Immature natural killer cell (primary cell): ENCODE measurements around the gene COPA. TPM values are rescaled to one million over a fixed set of nuclear protein-coding genes. Genes with fewer than 3 reads are reported as not detected.

Source experiments
- DNase-seq, 3 donors: peaks; one replicate each; pipeline ENCODE4 v3.0.0; 2022; ENCODE audit warnings: mixed read lengths in 1 of 3
- H3K27ac Mint-ChIP-seq, 6 donors: one replicate each; pipeline ENCODE4 v1.8.0; 2020; ENCODE audit warnings: mixed read lengths in 6 of 6, mild to moderate bottlenecking in 5 of 6, inconsistent platforms in 4 of 6, moderate library complexity in 3 of 6
- H3K27me3 Mint-ChIP-seq, 3 donors: one replicate each; pipeline ENCODE4 v1.8.0; 2020 to 2021; ENCODE audit warnings: low read depth in 3 of 3, mild to moderate bottlenecking in 3 of 3, mixed read lengths in 3 of 3, moderate library complexity in 3 of 3, inconsistent platforms in 1 of 3
- H3K36me3 Mint-ChIP-seq, 3 donors: one replicate each; pipeline ENCODE4 v1.8.0; 2020; ENCODE audit warnings: mixed read lengths in 3 of 3, inconsistent platforms in 2 of 3, mild to moderate bottlenecking in 2 of 3
- H3K4me1 Mint-ChIP-seq, 2 donors: one replicate each; pipeline ENCODE4 v1.8.0; 2020; ENCODE audit warnings: inconsistent platforms in 2 of 2, mild to moderate bottlenecking in 2 of 2, mixed read lengths in 2 of 2, moderate library complexity in 1 of 2
- H3K4me3 Mint-ChIP-seq, 5 donors: one replicate each; pipeline ENCODE4 v1.8.0; 2020; ENCODE audit warnings: mild to moderate bottlenecking in 5 of 5, mixed read lengths in 5 of 5, inconsistent platforms in 3 of 5, moderate library complexity in 3 of 5
- H3K9me3 Mint-ChIP-seq, 6 donors: one replicate each; pipeline ENCODE4 v1.8.0; 2020; ENCODE audit warnings: mild to moderate bottlenecking in 6 of 6, mixed read lengths in 6 of 6, inconsistent platforms in 4 of 6, moderate library complexity in 3 of 6
- polyA plus RNA-seq, 3 donors: library from polyadenylated mRNA; unstranded; fragments of 300-500 nt; fragmentation: Illumina TruSeq; gene quantifications; one replicate each; pipeline ENCODE4 v1.2.3, GENCODE V29; 2021

Gene COPA
- polyA plus RNA-seq, 3 donors from 2014 or later = 114 to 175 (median 143) TPM

GRCh38 chr1:160330119-160330518, 12.9 kb downstream of the COPA start:
- Mint-ChIP-seq H3K27ac (peak overlapping the region in 3 of 6 donors; percentile 9 to 37 (median 20)), H3K4me3 (no peak overlapping the region), H3K36me3 (peaks cover 21 to 61% (median 27%) of the 10 kb centered on the region in 3 donors), H3K27me3 (peaks cover 0 to 2% (median 0%) of the 10 kb centered on the region in 3 donors), H3K9me3 (no peaks in the 10 kb centered on the region), H3K4me1 (peaks cover 0 to 2% of the 10 kb centered on the region in 2 donors)
- DNase-seq = no peak

GRCh38 chr1:160328184-160328583, 14.9 kb downstream of the COPA start:
- Mint-ChIP-seq H3K4me1 (peaks cover 0 to 2% of the 10 kb centered on the region in 2 donors), H3K27ac (no peak overlapping the region), H3K9me3 (no peaks in the 10 kb centered on the region), H3K27me3 (peaks cover 0 to 2% (median 0%) of the 10 kb centered on the region in 3 donors), H3K4me3 (no peak overlapping the region), H3K36me3 (peaks cover 19 to 57% (median 35%) of the 10 kb centered on the region in 3 donors)
- no peak for DNase-seq

DNA sequence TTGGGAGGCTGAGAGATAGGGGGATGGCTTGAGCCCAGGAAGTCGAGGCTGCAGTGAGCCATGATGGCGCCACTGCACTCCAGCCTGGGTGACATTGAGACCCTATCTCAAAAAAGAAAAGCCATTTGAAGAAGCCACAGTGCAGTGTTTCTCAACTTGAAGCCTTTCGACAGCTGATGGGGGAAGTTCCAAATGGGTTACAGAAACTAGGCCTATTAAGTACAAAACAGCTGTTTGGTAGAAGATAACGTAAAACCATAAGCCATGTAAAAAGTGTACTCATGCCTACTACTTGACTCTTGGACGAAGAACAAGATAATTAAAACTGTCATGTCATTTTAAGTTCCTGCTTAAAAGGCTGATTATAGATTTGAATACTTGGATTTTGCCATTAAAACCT, 16.6 kb downstream of the COPA start:
- peaks cover 0 to 2% (median 0%) of the 10 kb centered on the region in 3 donors for H3K27me3 Mint-ChIP-seq
- no peaks in the 10 kb centered on the region for H3K9me3 Mint-ChIP-seq
- peaks cover 3 to 8% of the 10 kb centered on the region in 2 donors for H3K4me1 Mint-ChIP-seq
- no peak overlapping the region for H3K27ac Mint-ChIP-seq
- DNase-seq = no peak
- H3K36me3 Mint-ChIP-seq = peaks cover 13 to 56% (median 47%) of the 10 kb centered on the region in 3 donors
- no peak overlapping the region for H3K4me3 Mint-ChIP-seq

DNA sequence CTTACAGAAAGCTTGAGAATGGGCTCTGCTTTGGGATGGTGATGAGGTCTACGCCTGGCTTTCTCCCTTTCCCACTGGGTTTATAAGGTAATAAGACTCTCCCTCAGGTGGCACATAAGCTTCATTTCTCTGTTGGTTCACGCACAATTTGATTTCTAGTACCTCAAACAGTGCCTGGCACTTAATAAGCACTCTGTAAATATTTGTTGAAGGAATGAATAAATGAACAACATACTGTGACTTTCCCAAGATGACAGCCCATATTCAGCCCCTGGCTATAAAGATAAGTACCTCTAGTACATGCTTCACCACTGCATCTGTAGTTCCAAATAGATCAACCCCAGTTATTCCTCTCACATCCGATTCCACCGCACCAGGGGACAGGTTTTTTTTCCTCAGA, 17.8 kb downstream of the COPA start:
- H3K9me3 Mint-ChIP-seq = no peaks in the 10 kb centered on the region
- H3K27me3 Mint-ChIP-seq = peaks cover 0 to 2% (median 0%) of the 10 kb centered on the region in 3 donors
- peak overlapping the region in 2 of 6 donors; percentile 29 to 44 for H3K27ac Mint-ChIP-seq
- DNase-seq = no peak
- H3K4me3 Mint-ChIP-seq = no peak overlapping the region
- H3K4me1 Mint-ChIP-seq = peaks cover 3 to 18% of the 10 kb centered on the region in 2 donors
- peaks cover 13 to 59% (median 43%) of the 10 kb centered on the region in 3 donors for H3K36me3 Mint-ChIP-seq

DNA sequence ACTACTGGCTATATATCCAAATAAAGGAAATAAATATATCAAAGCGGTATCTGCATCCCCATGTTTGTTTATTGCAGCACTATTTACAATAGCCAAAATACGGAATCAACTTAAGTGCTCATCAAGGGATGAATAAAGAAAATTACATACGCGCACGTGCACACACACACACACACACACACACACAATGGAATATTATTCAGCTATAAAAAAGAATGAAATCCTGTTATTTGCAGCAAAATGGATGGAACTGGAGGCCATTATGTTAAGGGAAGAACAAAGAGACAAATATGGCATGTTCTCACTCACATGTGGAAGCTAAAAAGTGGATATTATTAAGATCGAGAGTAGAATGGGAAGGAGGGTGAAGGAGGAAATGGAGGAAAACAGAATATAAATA, 20.2 kb downstream of the COPA start:
- Mint-ChIP-seq H3K4me1 (peaks cover 6 to 34% of the 10 kb centered on the region in 2 donors), H3K36me3 (peaks cover 24 to 60% (median 39%) of the 10 kb centered on the region in 3 donors), H3K27ac (peak overlapping the region in 1 of 6 donors; percentile 37)

GRCh38 chr1:160315359-160315758, 27.7 kb downstream of the COPA start:
- no peak overlapping the region for H3K4me3 Mint-ChIP-seq
- H3K36me3 Mint-ChIP-seq = peaks cover 60 to 78% (median 65%) of the 10 kb centered on the region in 3 donors
- peaks cover 8 to 40% of the 10 kb centered on the region in 2 donors for H3K4me1 Mint-ChIP-seq
- H3K9me3 Mint-ChIP-seq = peaks cover 0 to 13% (median 7%) of the 10 kb centered on the region in 6 donors
- no peak for DNase-seq
- peaks cover 0 to 5% (median 2%) of the 10 kb centered on the region in 3 donors for H3K27me3 Mint-ChIP-seq
- peak overlapping the region in 1 of 6 donors; percentile 27 for H3K27ac Mint-ChIP-seq

More for the DNA sequence above, 20.2 kb downstream of the COPA start:
- no peaks in the 10 kb centered on the region for H3K9me3 Mint-ChIP-seq
- H3K4me3 Mint-ChIP-seq = no peak overlapping the region
- DNase-seq = no peak
- H3K27me3 Mint-ChIP-seq = peaks cover 0 to 2% (median 0%) of the 10 kb centered on the region in 3 donors

DNA sequence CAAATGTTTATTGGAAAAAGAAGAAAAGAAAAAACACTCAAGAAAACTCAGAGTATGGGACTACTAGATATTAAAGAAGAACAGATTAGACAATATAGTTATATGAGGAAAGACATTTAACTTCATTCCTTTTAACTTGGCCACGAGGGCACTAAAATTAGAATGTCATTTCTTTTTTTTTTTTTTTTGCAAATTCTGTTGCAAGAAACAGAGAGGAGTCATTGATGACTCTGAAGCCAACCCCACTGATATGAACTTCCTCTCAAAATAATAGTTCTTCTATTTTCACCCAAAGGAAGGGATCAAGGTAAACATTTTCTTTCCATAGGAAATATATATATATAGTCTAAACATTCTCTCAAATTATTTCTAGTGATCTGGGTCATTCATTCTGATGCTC, 33.5 kb downstream of the COPA start:
- H3K4me1 Mint-ChIP-seq = peaks cover 0 to 2% of the 10 kb centered on the region in 2 donors

GRCh38 chr1:160309185-160309557, 33.9 kb downstream of the COPA start:
- peak overlapping the region in 2 of 6 donors; percentile 12 to 61 for H3K27ac Mint-ChIP-seq
- peaks cover 0 to 2% (median 2%) of the 10 kb centered on the region in 3 donors for H3K27me3 Mint-ChIP-seq
- no peak for DNase-seq

More for the DNA sequence above, 33.5 kb downstream of the COPA start:
- H3K4me3 Mint-ChIP-seq = no peak overlapping the region
- peaks cover 0 to 2% (median 2%) of the 10 kb centered on the region in 3 donors for H3K27me3 Mint-ChIP-seq
- H3K27ac Mint-ChIP-seq = peak overlapping the region in 2 of 6 donors; percentile 31 to 61
- H3K36me3 Mint-ChIP-seq = peaks cover 41 to 77% (median 51%) of the 10 kb centered on the region in 3 donors
- no peaks in the 10 kb centered on the region for H3K9me3 Mint-ChIP-seq
- no peak for DNase-seq

GRCh38 chr1:160308451-160309184, 34.4 kb downstream of the COPA start:
- Mint-ChIP-seq H3K9me3 (no peaks in the 10 kb centered on the region), H3K36me3 (peaks cover 38 to 72% (median 48%) of the 10 kb centered on the region in 3 donors), H3K27me3 (peaks cover 0 to 2% (median 2%) of the 10 kb centered on the region in 3 donors), H3K4me3 (no peak overlapping the region), H3K4me1 (no peaks in the 10 kb centered on the region), H3K27ac (no peak overlapping the region)
- DNase-seq = no peak

More at GRCh38 chr1:160309185-160309557, 33.9 kb downstream of the COPA start:
- Mint-ChIP-seq H3K4me1 (no peaks in the 10 kb centered on the region), H3K9me3 (no peaks in the 10 kb centered on the region), H3K36me3 (peaks cover 40 to 77% (median 51%) of the 10 kb centered on the region in 3 donors), H3K4me3 (no peak overlapping the region)

- no peak overlapping the region for H3K27ac Mint-ChIP-seq
- peaks cover 0 to 2% (median 0%) of the 10 kb centered on the region in 3 donors for H3K27me3 Mint-ChIP-seq
- H3K4me1 Mint-ChIP-seq = no peaks in the 10 kb centered on the region
- DNase-seq = no peak
- H3K4me3 Mint-ChIP-seq = no peak overlapping the region
- H3K9me3 Mint-ChIP-seq = no peaks in the 10 kb centered on the region
- H3K36me3 Mint-ChIP-seq = peaks cover 32 to 69% (median 45%) of the 10 kb centered on the region in 3 donors
Observed at GRCh38 chr1:160307118-160307791, 35.8 kb downstream of the COPA start.

DNA sequence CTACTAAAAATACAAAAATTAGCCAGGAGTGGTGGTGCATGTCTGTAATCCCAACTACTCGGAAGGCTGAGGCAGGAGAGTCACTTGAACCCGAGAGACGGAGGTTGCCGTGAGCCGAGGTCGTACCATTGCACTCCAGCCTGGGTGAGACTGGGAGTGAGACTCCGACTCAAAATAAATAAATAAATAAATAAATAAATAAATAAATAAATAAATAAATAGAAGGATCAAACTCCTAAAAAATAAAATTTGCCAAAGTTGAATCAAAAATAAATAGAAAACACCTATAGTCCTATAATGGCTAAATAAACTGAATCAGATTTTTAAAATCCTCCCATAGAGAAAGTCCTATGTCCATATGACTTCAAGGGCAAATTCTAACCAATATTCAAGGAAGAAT, 42.9 kb downstream of the COPA start:
- H3K27ac Mint-ChIP-seq = no peak overlapping the region
- DNase-seq = no peak
- peaks cover 32 to 53% (median 41%) of the 10 kb centered on the region in 3 donors for H3K36me3 Mint-ChIP-seq
- H3K9me3 Mint-ChIP-seq = no peaks in the 10 kb centered on the region
- H3K4me3 Mint-ChIP-seq = no peak overlapping the region
- no peaks in the 10 kb centered on the region for H3K27me3 Mint-ChIP-seq
- no peaks in the 10 kb centered on the region for H3K4me1 Mint-ChIP-seq

DNA sequence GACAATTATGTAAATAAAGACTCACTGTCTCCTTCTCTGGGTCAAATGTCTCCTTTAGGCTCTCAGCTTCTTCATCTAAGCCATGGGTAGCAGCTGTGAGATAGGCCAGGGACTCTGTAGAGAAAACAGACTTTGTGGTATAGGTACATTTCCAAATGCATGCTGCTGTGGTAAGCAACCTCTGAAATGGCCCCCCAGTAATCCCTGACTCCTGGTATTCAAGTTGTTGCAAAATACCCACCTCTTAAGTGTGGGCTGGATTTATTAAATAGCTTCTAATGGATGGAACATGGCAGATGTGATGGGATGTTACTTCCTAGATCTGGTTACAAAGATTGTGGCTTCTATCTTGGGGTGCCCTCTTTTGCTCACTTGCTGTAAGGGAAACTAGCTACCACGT, 47.0 kb downstream of the COPA start:
- Mint-ChIP-seq H3K36me3 (peaks cover 45 to 76% (median 45%) of the 10 kb centered on the region in 3 donors), H3K9me3 (no peaks in the 10 kb centered on the region), H3K4me3 (no peak overlapping the region), H3K4me1 (no peaks in the 10 kb centered on the region), H3K27ac (no peak overlapping the region), H3K27me3 (peaks cover 0 to 2% (median 0%) of the 10 kb centered on the region in 3 donors)
- DNase-seq = no peak

DNA sequence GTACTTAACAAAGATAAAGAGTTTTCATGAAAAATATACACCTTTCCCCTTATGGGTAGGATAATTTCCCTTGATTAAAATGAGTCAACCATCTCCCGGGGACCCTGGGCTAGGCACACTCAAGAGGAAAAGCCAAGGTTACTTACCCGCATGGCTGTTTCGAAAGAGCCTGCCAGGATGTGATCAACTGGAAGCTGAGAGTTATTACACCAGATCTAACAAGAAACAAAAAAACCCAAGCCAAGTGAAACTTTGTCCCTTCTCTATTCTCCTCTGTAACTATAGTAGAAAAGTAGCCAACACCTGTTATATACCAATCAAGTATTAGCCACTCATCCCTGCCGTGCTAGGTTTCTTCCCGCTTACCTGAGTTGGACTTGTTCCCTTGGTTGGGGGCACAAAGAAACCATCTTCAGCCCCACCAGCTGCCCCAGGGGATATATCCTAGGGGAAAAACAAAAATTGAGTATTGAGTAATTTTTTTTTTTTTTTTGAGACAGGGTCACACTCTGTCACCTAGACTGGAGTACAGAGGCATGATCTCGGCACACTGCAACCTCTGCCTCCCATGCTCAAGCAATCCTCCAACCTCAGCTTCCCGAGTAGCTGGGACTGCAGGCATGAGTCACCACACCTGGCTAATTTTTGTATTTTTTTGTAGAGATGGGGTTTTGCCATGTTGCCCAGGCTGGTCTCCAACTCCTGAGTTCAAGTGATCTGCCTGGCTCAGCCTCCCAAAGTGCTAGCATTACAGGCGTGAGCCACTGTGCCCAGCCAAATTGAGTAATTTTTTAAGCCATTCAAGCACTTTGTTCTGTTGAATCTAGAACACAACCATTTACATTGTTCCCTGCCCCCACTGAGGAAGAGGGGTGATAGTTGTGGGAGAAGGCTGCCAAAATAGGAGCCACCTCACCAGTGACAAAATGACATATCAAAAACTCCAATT, 49.8 kb downstream of the COPA start:
- no peak for DNase-seq
- H3K9me3 Mint-ChIP-seq = no peaks in the 10 kb centered on the region
- H3K27ac Mint-ChIP-seq = peak overlapping the region in 2 of 6 donors; percentile 19 to 40
- H3K36me3 Mint-ChIP-seq = peaks cover 41 to 75% (median 46%) of the 10 kb centered on the region in 3 donors
- H3K27me3 Mint-ChIP-seq = peaks cover 0 to 2% (median 0%) of the 10 kb centered on the region in 3 donors
- no peak overlapping the region for H3K4me3 Mint-ChIP-seq
- no peaks in the 10 kb centered on the region for H3K4me1 Mint-ChIP-seq
